Fibroblast of skin of right biceps (primary cell): Measurements from ENCODE around the gene PHF21A.
"Not testable (repeated sequence)": the region's sequence is repeated elsewhere in the genome, so short reads cannot be mapped to it uniquely, and the experiment has no call there.

Source experiments
- DNase-seq: peaks from one replicate; pipeline ENCODE4 v3.0.0-alpha.2; 2013

The PHF21A gene

DNA sequence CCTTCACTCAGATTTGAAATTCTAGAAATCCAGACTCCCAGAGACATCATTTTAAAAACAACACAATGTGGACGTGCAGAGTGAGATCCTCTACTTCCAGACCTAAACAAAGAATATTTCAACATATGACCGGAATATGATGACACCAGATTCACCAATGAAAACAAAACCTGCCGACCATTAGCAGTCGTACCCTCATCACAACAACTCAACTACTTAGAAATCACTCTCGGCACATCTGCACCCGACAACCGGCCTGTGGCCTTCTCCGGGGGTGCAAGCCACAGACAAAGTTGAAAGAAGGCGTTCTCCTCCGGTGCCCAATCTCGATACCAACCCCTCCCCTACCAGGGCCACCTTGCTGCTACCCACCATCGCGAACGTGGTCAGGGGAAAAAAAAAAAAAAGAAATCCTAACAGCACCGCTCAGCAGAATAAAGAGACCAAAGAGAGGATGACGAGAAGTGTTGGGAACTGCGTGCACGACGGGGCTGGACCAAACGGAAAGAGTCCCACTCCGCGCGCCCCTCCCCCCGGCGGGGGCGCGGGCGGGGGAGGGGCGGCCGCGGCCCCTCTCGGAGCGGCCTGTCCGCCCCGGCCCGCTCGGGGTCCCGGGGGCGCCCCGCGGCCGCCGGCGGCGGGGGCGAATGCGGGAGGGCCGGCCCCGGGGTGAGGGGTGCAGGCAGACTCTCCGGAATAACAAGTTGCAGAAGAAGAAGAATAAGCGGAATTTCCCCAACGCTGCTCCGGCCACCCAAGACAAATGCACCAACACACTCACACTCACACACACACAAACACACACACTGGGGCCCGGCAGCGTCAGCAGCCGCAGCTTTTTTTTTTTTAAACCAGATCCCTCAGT is 1.7 kb downstream of the PHF21A start:
- DNase-seq, result peak; percentile 70

DNA sequence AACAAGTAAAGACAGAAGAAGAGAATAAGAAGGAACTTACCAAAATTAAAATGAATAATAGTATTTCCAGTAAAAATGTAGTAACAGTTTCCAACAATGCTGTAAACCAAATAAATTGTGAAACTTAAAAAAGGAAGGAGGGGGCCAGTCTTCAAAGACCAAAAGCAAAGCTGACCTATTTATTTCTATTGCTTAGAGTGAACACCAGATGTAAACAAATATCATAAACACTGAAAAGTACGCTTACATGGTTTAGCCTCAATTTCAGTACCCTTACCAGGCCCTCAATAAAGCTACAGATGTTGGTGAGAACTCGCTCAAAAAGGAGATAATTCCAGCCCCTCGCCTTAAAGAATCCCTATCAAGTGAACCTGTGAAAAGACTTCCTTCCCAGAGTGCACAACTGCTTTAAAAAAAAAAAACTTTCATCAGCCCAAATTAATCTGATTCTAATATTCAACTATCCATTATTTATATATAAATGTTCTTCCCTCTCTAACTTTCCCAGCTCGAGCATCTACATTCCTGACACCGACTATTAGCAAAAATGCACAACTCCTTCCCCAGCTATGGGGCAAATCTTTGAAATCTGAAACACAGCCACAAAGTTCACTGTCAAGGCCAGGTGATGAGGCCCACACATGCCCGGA is 2.4 kb downstream of the PHF21A start:
- no peak for DNase-seq

DNA sequence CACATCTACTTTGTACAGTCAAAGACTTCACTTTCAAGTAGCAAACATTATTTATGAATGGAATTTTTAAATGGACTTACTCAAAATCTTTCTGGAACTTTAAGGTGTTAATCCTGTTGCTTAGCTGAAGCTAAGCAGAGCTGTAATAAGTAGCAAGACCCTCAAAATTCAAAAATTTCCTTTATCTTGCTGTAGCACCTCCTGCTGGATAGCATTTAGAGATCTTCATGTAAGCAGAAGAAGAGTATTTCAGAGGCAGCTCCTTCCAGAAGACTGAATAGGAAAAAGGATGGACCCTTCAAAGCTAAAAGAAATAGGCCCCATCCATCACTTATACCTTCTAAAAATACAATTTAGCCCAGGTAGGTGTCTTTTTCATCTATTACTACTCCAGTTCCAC is 3.4 kb downstream of the PHF21A start:
- no peak for DNase-seq

DNA sequence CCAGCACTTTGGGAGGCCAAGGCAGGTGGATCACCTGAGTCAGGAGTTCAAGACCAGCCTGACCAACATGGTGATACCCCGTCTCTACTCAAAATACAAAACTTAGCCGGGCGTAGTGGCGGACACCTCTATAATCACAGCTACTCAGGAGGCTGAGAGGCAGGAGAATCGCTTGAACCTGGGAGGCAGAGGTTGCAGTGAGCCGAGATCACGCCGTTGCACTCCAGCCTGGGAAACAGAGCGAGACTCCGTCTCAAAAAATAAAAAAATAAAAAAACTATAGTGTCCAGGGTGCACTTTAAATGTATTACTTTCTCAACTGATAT is 4.6 kb downstream of the PHF21A start:
- not testable (repeated sequence) for DNase-seq

DNA sequence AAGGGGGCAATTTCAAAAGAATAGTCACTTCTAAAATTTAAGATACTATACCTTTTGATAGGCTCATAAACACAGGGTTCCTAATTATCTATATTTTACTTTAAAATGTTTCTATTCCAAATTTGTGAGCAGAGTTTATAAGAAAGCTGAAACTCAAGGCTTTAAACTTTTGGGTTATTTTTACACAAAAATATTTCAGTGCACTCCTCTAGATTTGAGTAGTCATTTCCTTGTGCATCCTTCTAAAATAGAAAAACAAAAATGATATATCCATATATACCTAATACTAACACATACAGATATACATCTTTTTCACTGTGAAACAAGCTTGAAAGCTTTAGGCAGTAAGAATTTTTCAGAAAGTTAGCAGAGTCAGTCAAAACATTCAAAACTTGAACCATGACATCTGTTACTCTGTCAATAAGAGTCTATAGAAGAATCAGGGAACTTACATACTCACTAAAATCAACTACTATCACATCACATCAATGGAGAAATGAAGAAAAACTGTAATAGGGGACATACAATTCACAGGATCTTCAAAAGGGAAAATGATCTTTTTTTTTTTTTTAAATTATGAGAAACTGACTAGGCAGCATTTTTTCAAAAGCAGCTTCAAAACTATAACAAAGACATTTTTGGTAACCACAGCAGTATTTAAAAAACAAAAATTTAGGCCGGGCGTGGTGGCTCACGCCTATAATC is 5.1 kb downstream of the PHF21A start:
- DNase-seq, result no peak

DNA sequence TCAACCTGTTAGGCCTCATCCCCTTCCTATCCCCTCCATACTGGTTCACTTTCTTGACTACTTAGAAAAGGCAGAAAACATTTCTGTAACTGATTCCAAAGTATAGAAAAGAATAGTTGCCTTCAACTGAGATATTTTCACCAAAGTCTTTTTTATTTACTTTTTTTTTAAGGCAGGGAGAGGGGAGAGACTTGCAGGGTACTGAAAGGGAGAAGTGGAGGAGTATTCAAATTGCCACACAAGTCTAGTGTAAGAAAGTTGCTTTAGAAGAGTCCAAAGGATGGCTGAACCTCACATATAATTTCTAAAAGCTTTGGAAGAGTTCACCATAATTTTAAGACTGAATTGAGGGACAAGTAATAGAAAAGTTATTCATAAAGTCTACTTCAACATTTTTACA is 6.3 kb downstream of the PHF21A start:
- no peak for DNase-seq

DNA sequence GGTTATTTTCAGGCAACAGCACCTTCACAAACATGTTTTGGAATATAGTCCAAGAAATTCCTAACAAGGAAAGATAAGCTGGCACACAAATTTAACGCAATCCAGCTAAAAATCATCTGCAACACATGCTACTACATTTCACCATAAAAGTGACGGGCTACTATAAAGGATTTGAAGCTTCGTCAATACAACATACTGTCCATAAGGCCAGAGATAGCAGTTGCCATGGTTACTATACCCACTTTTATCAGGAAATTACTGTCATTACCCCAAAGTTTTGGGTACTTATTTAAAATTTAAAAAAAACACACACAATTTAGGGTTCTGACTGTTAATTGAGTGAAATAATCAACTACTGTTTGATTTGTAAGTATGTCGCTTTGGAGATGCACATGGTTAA is 6.9 kb downstream of the PHF21A start:
- DNase-seq, result no peak

DNA sequence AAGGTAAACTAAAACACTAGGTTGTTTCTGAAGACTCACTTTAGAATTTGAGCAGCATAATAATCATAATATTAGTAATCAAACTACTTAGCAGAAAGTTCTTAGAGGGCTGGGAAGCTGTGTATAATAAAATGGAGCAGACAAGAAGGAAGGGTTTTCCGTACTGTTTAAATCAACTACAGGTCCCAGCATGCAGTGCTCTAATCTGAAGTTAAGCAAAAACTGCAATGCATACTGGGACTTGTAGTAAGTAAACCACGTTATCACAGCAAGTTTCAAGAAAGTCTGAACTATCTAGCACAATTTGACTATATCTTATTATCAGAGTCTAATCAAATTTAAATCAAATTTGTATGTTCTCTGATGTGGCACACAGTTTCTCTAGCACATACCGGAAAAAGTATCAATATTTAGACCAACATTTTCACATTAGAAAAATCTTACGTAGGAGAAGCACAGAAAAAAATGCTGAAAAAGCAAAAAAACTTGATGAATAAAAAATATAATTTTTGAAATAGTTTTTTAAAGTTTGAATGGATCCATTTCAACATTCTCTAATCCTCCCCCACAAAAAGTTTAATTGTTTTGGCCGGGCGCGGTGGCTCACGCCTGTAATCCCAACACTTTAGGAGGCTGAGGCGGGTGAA is 8.2 kb downstream of the PHF21A start:
- DNase-seq, result peak; percentile 56

DNA sequence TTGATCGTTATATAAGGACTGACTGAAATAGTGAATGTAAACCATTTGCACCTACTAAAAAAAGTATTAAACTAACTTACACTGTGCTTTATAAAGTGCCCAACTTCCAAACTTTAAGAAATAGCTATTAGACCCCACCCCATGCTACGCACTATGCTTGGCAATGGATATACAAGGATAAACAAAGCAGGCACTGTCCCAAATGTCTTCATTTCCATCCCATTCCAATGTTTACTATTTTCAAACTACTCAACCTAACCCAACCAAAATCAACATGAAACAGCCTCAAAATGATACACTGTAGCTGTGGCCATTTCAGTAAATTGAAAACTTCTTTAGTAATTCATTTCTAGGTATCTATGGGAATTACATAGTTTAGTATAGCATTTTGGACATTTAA is 12.5 kb downstream of the PHF21A start:
- DNase-seq, result no peak

DNA sequence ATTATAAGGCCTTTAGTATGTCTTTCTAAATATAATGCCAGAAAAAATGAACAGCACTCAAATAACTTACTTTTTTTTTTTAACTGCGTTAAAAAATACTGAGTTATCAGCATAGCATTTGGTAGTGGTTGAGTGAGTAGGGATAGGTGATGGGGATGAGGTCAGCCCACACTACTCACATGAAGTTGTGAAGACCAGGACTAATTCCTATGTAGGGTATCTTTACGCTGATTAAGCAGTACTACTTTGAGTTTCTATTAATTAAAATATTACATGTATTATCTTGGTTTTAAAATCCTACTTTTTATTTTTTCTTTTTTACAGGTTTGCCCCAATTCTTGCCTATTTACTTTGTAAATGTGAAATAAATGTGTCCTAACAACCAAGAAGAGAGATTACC is 13.5 kb downstream of the PHF21A start:
- DNase-seq, result no peak

DNA sequence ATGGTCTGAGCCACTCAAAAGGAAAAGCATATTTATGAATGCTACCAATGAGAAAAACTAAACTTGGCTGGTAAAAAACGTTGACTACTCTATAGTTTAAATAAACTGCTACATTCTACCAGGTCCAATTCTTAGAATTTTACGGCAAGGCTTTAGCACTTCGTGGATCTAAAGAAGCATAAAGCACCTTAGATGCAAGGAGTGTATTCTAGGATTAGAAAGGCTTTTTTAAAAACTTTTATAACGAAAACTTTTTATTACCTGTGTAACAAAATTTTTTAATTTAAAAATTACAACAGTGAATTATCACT is 13.9 kb downstream of the PHF21A start:
- DNase-seq, result no peak

DNA sequence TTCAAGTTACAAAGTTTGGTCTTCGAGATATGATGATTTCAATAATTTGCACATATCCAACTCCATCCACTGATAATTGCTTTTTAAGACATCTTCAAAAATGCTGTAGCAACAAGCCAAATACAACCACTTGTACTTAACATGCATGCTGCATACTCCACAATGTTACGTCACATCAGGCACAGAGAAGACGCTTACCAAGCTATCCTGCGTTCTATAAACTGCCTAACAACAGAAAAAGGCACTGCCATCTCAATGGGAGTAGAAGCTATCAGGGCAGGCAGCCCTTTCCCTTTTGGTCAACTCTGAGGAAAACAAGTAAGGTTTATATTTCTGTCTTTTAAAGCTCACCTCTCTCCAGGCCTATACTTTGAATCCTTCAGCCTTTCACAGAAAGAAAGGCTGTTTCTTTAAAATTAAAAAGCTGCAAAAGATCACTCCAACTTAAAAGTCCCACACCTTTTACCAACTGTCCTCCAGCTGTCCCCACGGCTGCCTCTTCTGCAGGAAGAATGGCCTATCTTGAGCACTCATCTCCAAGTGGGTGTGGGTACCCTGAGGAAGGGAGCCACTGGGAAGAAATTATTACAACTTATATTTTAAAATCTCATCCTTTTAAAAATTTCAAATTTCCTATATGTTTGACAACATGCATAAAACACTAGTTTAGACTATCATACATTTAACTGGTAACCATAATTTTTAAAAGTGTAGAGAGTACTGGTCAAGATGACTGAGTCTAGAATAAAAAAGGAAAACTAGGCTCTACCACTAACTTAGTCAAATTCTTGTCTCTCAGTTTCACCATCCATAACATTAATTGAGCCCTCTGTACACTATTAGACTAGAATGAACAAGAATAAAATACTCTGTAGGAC is 14.5 kb downstream of the PHF21A start:
- DNase-seq, result no peak

DNA sequence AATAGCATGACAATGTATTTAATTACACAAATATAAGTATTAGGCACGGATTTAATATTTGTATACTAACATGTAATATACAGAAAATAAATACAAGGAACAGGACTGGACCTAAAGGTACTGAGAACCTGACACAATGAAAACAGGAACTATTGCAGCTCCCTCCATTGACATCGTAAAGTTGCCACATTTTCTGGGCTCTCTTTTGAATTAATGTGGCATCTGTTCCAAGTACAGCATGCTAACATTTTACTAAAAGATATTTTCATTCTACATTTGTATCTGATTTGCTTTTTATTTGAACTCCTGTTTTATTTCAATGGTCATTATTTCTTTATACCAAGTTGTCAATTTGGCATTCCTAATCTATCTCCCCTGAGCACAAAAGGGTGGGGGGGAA is 15.3 kb downstream of the PHF21A start:
- DNase-seq, result no peak

DNA sequence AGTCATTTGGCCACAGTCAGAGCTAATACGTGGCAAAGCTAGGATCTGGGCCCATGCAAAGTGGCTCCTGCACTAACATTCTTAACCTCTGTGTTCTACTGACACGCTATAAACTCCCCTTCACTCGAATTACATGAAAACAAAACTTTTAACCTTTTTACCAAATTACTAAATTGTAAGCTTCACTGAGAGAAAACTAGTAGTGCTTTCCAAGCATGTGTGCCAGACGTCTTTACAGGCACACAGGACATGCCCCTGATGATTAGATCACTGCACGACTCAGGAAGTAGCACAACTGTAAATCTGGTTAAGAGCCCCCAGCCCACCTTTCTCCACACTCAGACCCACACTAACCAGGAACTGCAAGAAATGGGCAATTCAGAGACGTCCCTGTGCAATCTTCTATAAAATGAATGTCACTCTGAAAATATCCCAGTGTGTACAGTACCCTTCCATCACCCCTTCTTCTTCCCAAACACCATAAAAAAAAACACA is 16.1 kb downstream of the PHF21A start:
- DNase-seq, result no peak

DNA sequence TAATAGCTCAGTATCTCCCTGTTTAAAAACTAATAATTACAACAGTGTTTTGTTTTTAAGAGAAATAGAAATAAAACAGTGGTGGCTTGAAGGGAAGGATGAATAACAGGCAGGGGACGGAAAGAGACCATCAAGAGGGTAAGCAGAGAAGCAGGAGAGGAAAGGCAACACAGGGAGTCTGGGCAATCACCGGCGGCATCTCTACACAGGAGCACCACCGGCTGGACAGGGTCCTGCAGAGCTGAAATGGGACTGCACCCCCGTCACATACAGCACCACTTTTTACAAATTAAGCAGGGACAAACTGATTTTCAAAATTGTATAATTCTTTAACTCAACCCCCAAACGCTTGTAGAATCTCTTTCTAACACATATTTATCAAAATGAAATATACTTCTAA is 18.4 kb downstream of the PHF21A start:
- DNase-seq, result no peak

DNA sequence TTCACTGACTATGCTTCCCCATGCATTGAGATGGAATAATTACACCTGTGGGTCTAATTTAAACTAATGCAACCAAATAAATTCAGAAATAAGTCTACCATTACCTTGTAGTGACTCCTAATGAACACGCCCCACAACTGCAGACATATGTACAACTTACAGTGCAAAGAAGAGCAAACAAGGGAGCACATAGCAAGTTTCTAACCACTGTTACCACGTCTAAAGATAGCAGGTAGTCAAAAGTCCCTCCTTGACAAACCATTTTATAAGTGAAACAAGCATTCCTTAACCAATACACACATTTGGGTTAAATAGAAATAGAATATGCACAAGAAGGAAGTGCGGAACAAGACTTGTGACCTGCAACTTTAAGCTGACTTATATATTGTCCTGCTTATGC is 20.6 kb downstream of the PHF21A start:
- DNase-seq, result no peak

DNA sequence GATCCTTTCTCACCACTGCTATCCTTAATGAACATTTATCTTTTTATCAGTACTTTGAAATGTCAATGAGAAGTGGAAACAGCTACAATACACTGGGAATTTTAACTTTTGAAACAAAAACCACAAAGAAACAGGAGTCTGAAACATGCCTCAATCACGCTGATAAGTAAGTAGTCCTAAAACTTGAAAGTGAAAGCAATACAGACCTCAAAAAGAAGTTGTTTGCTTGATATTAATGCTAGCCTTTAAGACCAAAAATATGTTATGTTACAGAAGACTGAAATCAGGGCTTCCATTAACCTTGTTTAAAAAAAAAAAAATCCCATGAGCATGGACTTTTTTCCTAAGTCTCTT is 21.3 kb downstream of the PHF21A start:
- DNase-seq, result no peak

DNA sequence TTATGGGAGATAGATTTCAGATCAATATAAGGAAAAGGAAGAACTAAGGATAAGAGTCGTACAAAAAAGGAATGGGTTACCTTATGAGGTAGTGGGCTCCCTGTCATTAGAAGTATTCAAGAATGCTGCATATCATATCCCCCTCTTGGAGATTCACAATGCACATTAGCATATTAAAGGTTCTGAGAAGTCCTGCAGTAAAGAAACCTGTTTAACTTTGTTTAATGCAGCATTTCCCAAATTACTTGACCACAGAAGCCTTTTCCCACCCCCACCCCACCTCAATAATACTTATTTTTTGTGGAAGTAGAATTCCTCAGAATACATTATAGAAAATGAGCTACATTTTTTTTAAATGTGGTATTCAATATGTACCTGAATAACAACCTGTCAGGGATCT is 30.9 kb downstream of the PHF21A start:
- no peak for DNase-seq

DNA sequence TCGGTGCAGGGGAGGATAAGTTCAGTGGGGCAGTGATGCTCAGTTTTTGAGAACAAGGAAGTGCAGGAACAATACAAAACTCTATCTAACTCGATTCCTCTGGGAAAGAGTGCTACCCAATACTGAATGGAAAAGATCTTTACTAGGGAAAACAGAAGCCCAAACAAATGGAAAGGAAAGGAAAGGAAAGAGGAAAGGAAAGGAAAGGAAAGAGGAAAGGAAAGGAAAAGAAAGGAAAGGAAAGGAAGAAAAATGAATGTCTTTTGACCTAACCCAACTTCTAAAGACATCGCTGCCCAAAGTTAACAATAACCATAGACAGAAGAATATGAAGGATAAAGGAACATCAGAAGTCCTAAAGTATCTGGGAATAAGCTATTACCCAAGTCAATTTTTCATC is 41.6 kb downstream of the PHF21A start:
- no peak for DNase-seq

DNA sequence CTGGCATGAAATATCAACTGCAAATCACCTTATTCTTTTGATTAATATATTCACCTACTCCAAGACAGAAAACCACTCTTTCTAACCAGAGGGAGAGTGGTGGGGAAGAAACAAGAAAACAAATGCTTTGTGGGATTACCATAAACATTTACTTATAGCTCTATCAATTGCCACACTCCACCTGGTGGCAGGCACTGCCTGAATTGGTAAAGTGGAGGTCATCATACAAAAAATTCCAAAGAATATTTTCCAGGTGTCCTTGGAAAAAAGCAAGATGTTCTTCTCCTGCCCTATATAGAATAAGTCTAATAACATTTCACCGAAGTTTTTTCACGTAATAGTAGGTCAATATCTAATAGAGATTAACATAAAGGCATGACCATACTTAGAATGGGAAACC is 45.3 kb downstream of the PHF21A start:
- DNase-seq, result no peak

DNA sequence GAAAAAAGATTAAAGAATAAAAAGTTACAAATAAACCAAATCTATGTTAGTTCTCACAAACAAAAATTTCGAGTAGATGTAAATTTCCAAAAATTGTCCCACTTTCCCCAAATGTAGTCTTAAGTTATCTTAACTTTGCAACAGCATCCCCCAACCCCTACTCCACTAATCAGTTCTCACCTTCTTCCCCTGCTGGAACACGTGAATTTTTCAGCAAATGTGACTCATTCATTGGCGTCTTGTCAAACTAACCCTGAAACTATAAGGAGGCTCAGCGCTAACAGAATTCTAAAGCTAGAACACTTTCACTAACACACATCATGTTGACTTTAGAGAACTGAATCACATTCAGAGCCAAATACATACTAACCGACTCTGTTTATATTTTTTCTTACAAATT is 46.1 kb downstream of the PHF21A start:
- peak; percentile 65 for DNase-seq

DNA sequence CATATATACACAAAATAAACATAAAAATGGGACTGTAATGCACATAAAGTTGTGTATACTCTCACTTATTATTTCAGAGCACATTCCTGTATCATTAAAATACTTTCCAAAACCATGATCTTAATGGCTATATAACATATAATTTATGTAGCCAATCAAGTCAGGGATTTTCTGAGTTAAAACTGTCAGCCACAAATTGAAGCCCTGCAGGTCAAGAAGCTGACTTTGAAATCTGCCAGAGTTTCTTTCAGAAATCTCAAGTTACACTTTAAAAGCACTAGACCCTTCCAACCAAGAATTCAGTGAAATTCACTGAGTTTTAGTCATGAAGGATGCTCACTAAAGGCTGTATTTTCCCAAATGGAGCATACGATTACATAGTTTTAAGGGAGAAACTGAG is 47.6 kb downstream of the PHF21A start:
- no peak for DNase-seq
